Inflammatory macrophage treated with lipopolysaccharide for 4 hours (primary cell): ENCODE data around the gene CDC25B.
"Not testable (repeated sequence)": the region's sequence is repeated elsewhere in the genome, so short reads cannot be mapped to it uniquely, and the experiment has no call there.

Experiments used
- DNase-seq: peaks from one replicate; pipeline ENCODE4 v3.0.0-alpha.2; 2020

The CDC25B gene

DNA sequence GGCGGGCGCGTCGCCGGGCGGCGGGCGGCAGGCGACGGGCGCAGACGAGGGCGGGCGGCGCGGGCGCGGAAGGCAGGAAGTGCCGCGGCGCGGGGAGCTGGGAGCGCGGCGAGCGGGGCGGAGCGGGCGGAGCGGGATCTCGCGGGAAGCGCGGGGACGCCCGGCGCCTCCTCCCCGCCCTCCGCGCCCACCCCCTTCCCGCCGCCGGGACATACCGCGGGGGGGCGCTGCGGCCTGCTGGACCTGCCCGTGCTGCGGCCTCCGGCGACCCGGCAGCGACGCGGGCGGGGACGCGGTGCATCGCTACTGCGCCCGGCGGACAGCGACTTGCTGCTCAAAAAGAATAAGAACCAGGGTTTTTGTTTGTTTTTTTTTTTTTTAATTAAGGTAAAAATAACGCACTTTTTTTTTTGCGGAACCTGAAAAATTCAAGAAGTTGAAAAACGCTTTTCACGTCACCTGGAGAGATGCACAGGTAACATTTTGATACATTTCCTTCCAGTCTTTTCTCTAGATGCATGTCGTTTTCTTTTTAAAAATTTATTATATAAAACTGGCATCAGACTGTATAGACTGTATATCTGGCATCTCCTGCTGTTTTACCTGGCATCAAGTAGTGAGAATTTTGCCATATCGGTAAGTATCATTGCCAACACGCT is 9.3 kb upstream of the CDC25B start, which contains the start of gene CENPB:
TSS of gene CENPB (minus strand) at position 76 of the 659 bp plus-strand sequence. CDS start 257 bp downstream, outside the sequence.
- peak; percentile 88 for DNase-seq

DNA sequence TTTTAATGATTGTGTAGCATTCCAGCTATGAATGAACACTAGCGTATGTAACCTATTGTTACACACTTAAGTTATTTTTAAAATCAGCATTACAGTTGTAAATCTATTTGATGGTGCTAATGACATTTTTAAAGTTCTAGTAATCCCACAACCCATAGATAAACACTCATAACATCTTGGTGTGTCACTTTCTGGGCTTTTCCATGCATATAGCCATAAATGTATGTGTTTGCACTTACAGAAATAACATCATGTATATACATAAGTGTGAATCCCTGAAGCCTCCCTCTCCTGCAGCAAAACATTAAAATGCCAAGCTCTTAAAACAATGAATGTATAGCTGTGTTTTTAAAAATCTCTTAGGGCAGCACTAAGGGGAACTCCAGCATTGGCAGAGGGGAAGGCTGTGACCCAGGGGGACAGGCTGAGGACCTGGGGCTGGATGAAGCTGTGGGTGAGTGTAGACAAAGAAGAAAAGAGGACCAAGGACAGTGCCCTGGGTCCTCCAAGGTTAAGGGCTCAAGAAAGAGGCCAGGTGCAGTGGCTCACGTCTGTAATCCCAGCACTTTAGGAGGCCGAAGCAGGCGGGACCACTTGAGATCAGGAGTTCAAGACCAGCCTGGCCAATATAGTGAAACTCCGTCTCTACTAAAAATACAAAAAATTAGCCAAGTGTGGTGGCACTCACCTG is 8.6 kb upstream of the CDC25B start:
- no peak for DNase-seq

DNA sequence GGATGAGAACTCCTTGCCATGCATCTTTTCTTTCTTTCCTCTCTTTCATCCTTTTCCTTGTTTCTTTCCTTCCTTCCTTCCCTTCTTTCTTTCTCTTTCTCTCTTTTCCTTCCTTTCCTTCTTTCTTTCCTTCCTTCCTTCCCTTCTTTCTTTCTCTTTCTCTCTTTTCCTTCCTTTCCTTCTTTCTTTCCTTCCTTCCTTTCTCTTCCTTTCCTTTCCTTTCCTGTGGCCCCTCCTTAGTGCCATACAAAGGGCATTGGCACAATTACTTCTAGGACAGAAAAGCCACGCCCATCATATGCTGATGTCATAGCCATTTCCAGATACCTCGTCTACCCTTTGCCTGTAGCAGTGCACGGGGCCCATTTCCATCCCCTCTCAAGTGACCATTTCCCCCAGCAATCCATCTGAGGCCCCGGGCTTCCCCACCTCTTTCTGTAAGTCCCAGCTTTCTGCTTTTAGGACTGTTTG is 7.4 kb upstream of the CDC25B start:
- DNase-seq: no peak

DNA sequence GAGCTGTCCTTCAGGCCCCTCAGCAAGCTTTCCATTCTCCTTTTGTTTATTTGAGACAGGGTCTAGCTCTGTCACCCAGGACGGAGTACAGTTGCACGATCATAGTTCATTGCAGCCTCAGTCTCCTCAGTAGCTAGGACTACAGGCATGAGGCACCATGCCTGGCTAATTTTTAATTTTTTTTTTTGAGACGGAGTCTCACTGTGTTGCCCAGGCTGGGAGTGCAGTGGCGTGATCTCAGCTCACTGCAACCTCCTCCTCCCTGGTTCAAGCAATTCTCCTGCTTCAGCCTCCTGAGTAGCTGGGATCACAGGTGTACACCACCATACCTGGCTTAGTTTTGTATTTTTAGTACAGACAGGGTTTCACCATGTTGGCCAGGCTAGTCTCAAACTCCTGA is 6.9 kb upstream of the CDC25B start:
- not testable (repeated sequence) for DNase-seq

DNA sequence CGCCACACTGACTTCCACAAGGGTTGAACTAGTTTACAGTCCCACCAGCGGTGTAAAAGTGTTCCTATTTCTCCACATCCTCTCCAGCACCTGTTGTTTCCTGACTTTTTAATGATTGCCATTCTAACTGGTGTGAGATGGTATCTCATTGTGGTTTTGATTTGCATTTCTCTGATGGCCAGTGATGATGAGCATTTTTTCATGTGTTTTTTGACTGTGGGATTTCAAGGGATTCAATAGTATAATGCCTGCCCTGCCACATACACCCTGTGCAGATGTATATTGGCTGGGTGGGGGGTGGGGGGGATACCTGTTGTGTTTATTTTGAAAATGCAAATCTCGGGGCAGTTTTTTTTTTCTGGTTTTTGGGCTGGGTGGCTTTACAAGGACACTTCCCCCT is 1.9 kb upstream of the CDC25B start:
- DNase-seq: not testable (repeated sequence)

DNA sequence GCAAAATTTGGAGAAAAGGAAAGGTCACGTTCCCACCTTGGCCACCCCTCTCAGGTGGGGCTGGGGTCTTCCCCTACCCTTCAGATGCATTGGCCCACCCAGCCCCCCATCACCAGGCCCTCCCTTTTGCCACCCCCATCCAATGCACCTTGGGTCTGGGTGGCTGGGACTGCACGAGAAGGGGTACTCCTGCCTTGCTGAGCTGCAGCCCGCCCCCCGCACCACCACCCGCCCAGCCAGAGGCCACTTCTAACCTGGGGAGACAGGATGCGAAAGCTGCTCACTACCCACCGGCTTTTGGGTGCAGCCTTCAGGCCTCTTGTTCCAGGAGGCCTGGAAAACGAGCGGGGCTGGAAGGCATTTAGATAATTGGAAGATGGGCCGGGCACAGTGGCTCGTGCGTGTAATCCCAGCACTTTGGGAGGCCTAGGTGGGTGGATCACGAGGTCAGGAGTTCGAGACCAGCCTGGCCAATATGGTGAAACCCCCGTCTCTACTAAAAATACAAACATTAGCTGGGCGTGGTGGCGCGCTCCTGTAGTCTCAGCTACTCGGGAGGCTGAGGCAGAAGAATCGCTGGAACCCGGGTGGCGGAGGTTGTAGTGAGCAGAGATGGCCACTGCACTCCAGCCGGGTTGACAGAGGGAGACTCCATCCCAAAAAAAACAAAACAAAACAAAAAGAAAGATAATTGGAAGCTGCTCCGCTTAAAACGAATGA is 1.2 kb upstream of the CDC25B start:
- no peak for DNase-seq

DNA sequence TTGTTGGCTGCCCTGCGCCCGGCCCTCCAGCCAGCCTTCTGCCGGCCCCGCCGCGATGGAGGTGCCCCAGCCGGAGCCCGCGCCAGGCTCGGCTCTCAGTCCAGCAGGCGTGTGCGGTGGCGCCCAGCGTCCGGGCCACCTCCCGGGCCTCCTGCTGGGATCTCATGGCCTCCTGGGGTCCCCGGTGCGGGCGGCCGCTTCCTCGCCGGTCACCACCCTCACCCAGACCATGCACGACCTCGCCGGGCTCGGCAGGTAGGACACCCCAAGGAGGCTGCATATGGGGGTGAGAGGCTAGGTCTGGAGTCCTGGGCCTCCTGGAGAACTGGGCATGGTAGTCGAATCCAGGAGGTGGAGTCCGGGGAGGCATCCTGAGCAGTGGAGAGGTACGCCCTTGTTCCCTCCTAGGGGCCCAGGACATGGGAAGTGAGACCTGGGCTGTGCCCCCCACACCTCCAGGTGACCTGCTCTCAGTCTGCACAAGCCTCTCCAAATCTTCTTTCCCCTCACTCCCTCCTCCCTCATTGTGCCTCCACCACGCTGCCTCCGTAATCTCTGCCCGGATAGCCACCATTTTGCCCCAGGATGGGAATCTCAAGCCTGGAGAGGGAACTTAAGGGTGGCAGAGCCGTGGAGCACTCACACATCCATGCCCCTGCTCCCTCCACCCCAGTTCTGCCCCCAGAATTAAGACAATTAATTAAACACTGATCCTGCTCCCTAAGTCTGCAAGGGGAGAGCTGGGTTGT is 541 bp downstream of the CDC25B start:
- DNase-seq: no peak

DNA sequence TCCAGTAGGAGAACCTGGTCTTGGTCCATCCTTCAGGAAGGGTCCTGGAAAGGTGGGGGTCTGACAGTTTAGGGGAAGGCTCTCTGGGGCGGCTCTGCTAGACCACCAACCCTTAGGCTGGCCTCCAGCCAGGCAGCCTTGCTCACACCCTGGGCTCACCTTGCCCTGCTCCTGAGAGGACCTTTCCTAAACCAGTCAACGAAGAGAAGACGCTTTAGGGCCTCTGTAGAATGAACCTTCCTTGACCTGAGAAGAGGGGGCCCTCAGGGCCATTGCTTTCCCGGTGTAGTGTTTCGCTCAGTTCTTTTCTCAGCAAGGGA is 1.1 kb downstream of the CDC25B start:
- DNase-seq: no peak

DNA sequence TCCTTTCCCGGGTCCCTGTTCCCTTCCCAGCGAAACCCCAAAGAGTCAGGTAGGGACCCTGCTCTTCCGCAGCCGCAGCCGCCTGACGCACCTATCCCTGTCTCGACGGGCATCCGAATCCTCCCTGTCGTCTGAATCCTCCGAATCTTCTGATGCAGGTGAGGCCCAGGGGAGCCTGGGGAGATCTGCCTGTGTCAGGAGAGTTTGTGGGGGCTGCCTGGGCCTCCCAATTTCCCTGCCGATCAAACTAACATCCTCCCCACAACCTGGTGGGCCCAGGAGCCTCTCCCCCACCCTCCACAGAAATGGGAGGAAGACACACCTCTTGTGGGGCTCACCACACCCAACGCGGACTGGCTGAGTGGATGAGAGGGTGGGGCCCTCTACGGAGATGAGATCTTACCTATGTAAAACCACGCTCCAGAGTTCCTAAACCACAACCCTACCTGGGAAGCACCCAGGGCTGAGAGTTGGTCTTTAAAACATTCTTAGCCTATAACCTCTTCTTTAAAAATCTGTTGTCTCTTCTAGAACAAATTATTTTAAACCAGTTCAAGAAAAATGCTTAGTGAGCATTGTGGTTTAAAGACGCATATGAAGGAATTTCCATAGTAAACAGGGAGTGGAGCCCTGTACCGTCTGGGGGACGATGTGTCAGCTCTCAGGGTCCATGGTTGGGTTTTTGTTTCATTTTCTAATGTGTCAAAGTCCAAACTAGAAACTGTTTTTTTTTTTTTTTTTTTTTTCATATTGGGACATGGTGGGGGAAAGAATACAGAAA is 1.7 kb downstream of the CDC25B start:
- peak; percentile 81 for DNase-seq

DNA sequence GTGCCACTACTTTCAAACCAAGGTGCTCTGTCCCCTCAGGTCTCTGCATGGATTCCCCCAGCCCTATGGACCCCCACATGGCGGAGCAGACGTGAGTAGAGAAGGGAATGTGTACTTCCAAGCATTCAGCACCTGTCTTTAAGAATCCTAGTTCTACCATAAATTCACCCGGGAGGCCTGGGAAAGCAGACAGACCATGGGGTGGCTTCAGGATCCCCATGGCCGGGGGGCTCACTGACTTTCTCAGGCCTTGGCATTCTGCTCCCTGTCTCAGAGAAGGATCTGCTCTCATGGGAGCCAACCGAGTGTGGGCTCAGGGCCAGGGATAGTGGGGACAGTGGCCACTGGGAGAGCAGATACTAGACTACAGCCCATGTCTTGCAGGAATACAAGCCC is 2.3 kb downstream of the CDC25B start:
- no peak for DNase-seq

DNA sequence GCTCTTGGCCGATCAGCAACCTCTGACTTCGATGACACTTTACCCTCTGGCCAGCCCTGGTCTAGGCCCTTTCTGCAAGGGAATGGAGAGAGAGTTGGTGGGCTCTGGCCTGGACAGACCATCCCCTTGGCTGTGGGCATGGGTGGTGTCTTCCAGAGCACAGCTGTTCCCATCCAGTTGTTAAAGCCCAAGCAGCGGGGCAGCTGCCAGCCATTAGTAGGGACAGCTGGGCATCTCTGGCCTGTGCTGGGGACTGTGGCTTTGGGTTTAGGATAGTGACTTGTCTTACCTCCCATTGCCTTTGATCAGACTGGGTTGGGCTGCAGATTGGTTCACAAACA is 2.8 kb downstream of the CDC25B start:
- DNase-seq: no peak

DNA sequence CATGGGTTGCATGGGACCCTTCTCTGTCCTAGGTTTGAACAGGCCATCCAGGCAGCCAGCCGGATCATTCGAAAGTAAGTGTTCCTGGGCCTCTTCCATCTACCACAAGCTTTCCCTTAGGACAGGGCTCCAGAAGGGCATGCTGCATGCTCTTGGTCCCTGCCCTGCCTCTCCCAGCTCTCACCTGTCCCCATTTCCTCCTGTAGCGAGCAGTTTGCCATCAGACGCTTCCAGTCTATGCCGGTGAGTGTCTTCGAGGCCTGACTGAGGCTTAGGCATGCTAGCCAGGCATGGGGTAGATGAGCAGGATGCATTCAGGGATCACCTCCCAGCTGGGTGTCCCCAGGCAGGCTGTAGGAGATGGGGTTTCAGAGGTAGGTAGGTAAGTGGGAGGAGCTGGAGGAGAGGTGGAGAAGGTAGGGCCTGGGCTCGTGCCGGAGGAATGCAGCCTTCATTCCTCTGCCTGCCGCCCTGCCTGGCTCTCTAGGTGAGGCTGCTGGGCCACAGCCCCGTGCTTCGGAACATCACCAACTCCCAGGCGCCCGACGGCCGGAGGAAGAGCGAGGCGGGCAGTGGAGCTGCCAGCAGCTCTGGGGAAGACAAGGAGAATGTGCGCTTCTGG is 4.3 kb downstream of the CDC25B start:
- no peak for DNase-seq

DNA sequence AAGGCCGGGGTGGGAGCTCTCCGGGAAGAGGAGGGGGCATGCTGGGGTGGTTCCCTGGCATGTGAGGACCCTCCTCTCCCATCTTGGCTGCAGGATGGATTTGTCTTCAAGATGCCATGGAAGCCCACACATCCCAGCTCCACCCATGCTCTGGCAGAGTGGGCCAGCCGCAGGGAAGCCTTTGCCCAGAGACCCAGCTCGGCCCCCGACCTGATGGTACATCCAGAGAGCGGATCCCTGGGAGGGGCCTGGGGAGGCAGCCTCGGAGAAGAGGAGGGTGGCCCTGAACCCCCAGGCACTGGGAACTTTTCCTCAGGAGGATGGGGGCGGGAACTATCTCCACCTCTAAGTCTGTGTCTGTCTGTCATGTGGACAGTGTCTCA is 4.8 kb downstream of the CDC25B start:
- no peak for DNase-seq

DNA sequence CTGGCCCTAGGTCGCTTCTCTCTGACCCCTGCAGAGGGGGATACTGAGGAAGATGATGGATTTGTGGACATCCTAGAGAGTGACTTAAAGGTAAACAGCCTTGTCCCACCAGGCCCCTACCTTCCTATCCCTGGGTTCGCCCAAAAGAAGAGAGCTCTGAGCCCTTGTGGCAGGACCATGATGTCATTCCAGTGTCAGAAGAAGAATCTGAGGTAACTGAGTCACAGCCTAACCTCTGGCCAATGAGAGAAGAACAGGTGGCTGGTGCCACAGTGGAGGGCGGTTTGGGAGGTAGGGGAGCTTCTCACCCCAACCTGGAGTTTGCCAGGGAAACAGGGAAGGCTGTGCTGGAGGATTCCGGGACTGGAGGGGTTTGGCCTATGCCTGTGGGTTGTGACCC is 5.2 kb downstream of the CDC25B start:
- DNase-seq: no peak

DNA sequence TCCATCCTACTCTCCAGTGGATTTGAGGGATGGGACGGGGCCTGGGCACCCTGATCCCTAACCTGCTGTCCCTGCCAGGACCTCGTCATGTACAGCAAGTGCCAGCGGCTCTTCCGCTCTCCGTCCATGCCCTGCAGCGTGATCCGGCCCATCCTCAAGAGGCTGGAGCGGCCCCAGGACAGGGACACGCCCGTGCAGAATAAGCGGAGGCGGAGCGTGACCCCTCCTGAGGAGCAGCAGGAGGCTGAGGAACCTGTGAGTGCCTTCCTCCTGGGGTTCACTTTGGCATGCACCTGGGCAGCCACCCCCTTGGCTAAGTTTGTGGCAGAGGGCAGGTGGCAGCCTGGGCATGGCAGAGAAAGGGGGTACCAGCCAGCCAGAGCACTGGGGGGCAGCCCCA is 5.7 kb downstream of the CDC25B start:
- DNase-seq: no peak

DNA sequence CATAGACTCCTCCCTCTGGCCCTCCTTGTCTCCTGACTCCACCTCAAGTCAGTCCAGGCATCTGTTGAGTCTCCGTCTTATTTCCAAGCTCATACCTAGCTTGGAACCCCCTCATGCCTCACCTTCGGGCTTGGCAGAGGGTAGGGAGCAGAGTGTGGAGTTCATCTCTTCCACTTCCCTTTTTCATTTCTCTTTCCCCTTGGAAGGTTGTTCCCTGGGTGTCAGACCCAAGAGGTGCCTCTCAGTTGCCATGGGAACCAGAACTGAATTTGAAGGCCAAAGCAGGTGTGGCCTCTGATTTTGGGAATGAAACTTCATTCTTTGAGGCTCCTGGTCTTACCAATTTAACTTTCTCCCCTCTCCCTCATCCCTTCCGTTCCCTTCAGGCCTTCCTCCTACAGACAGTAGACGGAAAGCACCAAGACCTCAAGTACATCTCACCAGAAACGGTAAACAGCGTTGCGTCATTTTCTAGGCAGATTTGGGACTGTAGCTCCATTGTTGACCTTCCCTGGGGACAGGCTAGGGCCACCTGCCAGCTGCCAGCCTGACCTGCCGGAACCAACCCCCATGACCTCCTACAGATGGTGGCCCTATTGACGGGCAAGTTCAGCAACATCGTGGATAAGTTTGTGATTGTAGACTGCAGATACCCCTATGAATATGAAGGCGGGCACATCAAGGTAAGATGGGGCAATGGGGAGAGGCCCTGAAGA is 6.6 kb downstream of the CDC25B start:
- DNase-seq: no peak

DNA sequence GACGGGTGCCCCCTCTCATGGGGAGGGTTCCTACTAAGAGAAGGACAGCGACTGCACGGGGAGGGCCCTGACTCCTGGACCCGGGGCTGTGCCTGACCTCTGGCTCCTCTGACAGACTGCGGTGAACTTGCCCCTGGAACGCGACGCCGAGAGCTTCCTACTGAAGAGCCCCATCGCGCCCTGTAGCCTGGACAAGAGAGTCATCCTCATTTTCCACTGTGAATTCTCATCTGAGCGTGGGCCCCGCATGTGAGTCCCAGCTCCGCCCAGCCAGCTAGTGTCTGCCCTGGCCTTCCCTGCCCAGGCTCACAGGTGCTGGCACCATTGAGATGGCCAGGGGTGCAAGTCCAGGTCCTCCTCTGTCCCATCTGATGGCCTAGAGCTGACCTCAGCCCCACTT is 7.2 kb downstream of the CDC25B start:
- DNase-seq: no peak

DNA sequence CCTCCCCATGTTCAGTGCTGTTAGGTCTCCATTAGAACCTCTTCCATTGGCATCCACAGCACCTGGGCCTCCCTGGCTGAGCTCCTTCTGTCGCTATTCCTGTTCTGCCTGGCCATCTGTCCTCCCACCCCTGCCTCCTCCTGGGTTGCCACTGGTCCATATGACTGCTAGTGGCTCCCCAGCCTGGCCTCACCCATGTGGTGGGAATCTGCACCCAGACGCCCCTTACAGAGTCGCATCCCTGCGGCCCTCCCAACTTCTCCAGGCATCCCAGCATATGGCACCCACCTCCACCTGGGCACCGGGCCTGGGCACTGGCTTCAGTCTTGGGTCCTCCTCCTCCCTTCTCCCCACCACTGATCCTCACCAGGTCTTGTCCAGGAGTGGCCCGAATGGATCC is 7.7 kb downstream of the CDC25B start:
- no peak for DNase-seq

DNA sequence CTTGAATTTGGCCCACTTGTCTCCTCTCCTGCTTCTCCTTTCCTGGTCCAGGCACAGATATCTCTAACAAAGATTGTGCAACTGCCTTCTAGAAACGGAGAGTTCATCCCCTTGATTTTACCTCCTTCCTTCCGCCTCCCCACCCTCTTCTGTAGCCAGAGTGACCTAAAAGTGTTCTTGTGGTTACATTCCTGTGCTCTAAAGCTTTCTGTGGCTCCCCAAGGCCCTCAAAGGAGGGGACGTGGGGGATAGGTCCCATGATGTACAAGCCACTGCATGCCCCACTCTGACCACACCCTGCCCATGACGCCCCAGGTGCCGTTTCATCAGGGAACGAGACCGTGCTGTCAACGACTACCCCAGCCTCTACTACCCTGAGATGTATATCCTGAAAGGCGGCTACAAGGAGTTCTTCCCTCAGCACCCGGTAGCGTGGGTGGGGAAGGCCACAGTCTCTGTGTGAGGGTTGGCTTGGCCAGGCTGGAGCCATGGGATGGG is 8.2 kb downstream of the CDC25B start:
- no peak for DNase-seq

DNA sequence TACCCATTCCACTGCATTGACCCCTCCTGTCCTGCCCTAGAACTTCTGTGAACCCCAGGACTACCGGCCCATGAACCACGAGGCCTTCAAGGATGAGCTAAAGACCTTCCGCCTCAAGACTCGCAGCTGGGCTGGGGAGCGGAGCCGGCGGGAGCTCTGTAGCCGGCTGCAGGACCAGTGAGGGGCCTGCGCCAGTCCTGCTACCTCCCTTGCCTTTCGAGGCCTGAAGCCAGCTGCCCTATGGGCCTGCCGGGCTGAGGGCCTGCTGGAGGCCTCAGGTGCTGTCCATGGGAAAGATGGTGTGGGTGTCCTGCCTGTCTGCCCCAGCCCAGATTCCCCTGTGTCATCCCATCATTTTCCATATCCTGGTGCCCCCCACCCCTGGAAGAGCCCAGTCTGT is 8.7 kb downstream of the CDC25B start:
- DNase-seq: no peak

DNA sequence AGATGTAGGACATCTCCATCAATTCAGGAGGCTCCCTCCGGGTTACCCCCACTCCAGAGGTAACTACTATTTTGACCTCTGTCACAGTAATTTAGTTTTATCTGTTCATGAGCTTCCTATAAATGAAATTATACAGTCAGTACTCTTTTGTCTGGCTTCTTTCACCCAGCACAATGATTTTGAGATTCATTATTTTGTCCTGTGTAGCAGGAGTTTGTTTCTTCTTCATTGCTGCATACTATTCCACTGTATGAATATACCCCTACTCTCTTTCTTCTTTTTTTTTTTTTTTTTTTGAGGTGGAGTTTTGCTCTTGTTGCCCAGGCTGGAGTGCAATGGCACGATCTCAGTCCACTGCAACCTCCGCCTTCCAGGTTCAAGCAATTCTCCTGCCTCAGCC is 12.4 kb downstream of the CDC25B start:
- no peak for DNase-seq
